OCI-LY1 (cell line): ENCODE results near the gene SPTBN2.

Experiments
- H2AFZ ChIP-seq: fragments of 200-600 bp; sonication (generic), shearing (Covaris generic); 2 replicates; pipeline ENCODE4 v1.6.0; 2014; ENCODE audit warnings: antibody characterized with exemption, mild to moderate bottlenecking, low read length
- H3F3A ChIP-seq: fragments of 200-600 bp; sonication (generic), shearing (Covaris generic); 2 replicates; pipeline ENCODE4 v1.6.0; 2014; ENCODE audit warnings: mild to moderate bottlenecking, antibody characterized with exemption, low read length, moderate library complexity; ENCODE audit not compliant: insufficient read depth
- H3K27ac ChIP-seq: fragments of 200-600 bp; sonication (generic); 2 replicates; pipeline ENCODE4 v1.5.1; 2014; ENCODE audit warnings: low read length, mixed run types, mild to moderate bottlenecking, low read depth; ENCODE audit not compliant: poor library complexity, severe bottlenecking
- H3K27me3 ChIP-seq: fragments of 200-600 bp; sonication (generic); 2 replicates; pipeline ENCODE4 v1.6.0; 2014; ENCODE audit warnings: antibody characterized with exemption, mild to moderate bottlenecking, low read length, moderate library complexity; ENCODE audit not compliant: insufficient read depth
- H3K36me3 ChIP-seq: fragments of 200-600 bp; sonication (generic); 2 replicates; pipeline ENCODE4 v1.6.1; 2014; ENCODE audit warnings: mild to moderate bottlenecking, antibody characterized with exemption, low read length, moderate library complexity, mixed read lengths; ENCODE audit not compliant: insufficient read depth
- H3K4me1 ChIP-seq: fragments of 200-600 bp; sonication (generic); 2 replicates; pipeline ENCODE4 v1.5.1; 2014; ENCODE audit warnings: mild to moderate bottlenecking, low read length, moderate library complexity; ENCODE audit not compliant: insufficient read depth, severe bottlenecking
- H3K4me2 ChIP-seq: fragments of 200-600 bp; sonication (generic), shearing (Covaris generic); 2 replicates; pipeline ENCODE4 v1.6.1; 2014; ENCODE audit warnings: low read length
- H3K4me3 ChIP-seq: fragments of 200-600 bp; sonication (generic); 2 replicates; pipeline ENCODE4 v1.5.1; 2014; ENCODE audit warnings: low read length, low read depth, mild to moderate bottlenecking, mixed read lengths; ENCODE audit not compliant: poor library complexity, severe bottlenecking
- H3K79me2 ChIP-seq: fragments of 200-600 bp; shearing (Covaris generic); 2 replicates; pipeline ENCODE4 v1.6.1; 2016; ENCODE audit warnings: mixed run types, low read length, mixed read lengths; ENCODE audit not compliant: insufficient read depth
- H3K9ac ChIP-seq: fragments of 200-600 bp; sonication (generic), shearing (Covaris generic); 2 replicates; pipeline ENCODE4 v1.6.1; 2014; ENCODE audit warnings: mild to moderate bottlenecking, low read length, mixed read lengths
- H3K9me2 ChIP-seq: fragments of 200-600 bp; sonication (generic), shearing (Covaris generic); 2 replicates; pipeline ENCODE4 v1.6.1; 2014; ENCODE audit warnings: low read depth, mild to moderate bottlenecking, low read length, mixed read lengths
- H3K9me3 ChIP-seq: fragments of 200-600 bp; shearing (Covaris generic); 2 replicates; pipeline ENCODE4 v1.6.1; 2014; ENCODE audit warnings: low read length, mixed read lengths
- H4K20me1 ChIP-seq: fragments of 200-600 bp; sonication (generic), shearing (Covaris generic); 2 replicates; pipeline ENCODE4 v1.6.0; 2016; ENCODE audit warnings: mild to moderate bottlenecking, low read length; ENCODE audit not compliant: insufficient read depth
- CTCF ChIP-seq: fragments of 200-600 bp; sonication (generic), shearing (Covaris generic); IDR thresholded peaks from 2 replicates; pipeline ENCODE4 v1.5.1; 2017; ENCODE audit warnings: mild to moderate bottlenecking, antibody characterized with exemption, low read length, moderate library complexity, mixed read lengths
- EZH2 ChIP-seq: fragments of 200-600 bp; sonication (generic), shearing (Covaris generic); IDR thresholded peaks from 2 replicates; pipeline ENCODE4 v1.8.0; 2017; ENCODE audit warnings: borderline replicate concordance, mixed run types, mild to moderate bottlenecking, antibody characterized with exemption, low read length, moderate library complexity, mixed read lengths

The SPTBN2 gene

GRCh38 chr11:66745356-66746235, 16.6 kb upstream of the SPTBN2 start:
- Histone ChIP-seq H4K20me1 (no peaks in the 10 kb centered on the region), H3K27me3 (no peaks in the 10 kb centered on the region), H3K4me1 (peaks cover 27% of the 10 kb centered on the region), H3K4me2 (peak overlapping the region; percentile 59), H3K9me2 (no peaks in the 10 kb centered on the region), H3K9me3 (peaks cover 7% of the 10 kb centered on the region; the same call in 1 of the 2 replicates), H3F3A (no peaks in the 10 kb centered on the region), H2AFZ (no peak overlapping the region), H3K79me2 (0 out of 2 replicates have a peak, but pooled peaks cover 9% of the 10 kb centered on the region), H3K4me3 (peak overlapping the region; percentile 74), H3K27ac (peak overlapping the region; percentile 58), H3K36me3 (no peaks in the 10 kb centered on the region; the same call in 1 of the 2 replicates), H3K9ac (peak overlapping the region; percentile 72)
- no peak for TF ChIP-seq CTCF
- no peak for TF ChIP-seq EZH2

DNA sequence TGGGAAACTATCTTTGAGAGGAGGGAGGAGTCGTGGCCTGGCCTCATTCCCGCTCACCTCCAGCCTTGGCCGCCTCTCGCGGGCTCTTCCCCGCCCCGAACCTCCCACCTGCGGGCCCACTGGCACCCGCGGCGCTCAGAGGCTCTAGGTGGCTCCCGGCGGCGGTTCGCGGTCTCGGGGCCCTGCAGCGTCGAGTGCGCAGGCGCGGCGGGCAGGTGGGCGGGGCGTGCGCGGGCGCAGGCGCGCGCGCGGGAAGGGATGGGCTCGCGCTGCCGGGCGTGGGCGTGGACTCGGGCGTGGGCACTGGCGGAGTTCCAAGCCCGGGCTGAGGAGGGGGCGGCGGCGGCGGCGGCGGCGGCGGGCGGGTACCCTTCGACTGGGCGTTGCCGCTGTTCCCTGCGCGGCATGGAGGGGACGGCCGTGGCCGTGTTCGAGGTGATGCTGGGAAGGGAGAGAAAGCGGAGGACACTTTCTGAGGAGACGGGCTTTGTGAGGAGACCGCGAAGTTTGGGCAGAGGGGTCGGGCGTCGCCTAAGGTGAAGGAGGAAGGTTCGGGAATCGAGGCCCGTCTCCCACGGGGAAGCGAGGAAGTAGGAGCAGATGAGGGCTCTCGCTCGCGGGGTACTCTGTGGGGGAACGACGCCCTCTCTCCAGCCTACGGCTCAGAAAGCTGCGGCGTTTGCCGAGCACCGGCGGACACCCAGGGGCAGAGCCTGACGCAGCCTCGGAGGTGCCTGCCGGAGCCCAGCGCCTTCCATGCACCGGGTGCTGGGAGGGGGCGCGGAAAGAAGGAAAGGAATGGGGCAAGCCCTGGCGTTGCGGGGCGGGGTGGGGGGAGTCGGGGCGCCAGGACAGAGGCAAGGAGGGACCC, 15.7 kb upstream of the SPTBN2 start:
- H4K20me1 ChIP-seq: no peaks in the 10 kb centered on the region
- H3K4me3 ChIP-seq: peak overlapping the region; percentile 74
- H3K9me3 ChIP-seq: peaks cover 7% of the 10 kb centered on the region; the same call in 1 of the 2 replicates
- TF ChIP-seq EZH2 (no peak), CTCF (no peak)
- H3K4me2 ChIP-seq: peak overlapping the region; percentile 60
- H2AFZ ChIP-seq: no peak overlapping the region
- H3K27ac ChIP-seq: peak overlapping the region; percentile 58
- H3K36me3 ChIP-seq: no peaks in the 10 kb centered on the region; the same call in 1 of the 2 replicates
- peak overlapping the region; percentile 73 for H3K9ac ChIP-seq
- H3K27me3 ChIP-seq: no peaks in the 10 kb centered on the region
- H3K9me2 ChIP-seq: no peaks in the 10 kb centered on the region
- H3K79me2 ChIP-seq: 0 out of 2 replicates have a peak, but pooled peaks cover 6% of the 10 kb centered on the region
- H3K4me1 ChIP-seq: peaks cover 27% of the 10 kb centered on the region
- no peaks in the 10 kb centered on the region for H3F3A ChIP-seq

DNA sequence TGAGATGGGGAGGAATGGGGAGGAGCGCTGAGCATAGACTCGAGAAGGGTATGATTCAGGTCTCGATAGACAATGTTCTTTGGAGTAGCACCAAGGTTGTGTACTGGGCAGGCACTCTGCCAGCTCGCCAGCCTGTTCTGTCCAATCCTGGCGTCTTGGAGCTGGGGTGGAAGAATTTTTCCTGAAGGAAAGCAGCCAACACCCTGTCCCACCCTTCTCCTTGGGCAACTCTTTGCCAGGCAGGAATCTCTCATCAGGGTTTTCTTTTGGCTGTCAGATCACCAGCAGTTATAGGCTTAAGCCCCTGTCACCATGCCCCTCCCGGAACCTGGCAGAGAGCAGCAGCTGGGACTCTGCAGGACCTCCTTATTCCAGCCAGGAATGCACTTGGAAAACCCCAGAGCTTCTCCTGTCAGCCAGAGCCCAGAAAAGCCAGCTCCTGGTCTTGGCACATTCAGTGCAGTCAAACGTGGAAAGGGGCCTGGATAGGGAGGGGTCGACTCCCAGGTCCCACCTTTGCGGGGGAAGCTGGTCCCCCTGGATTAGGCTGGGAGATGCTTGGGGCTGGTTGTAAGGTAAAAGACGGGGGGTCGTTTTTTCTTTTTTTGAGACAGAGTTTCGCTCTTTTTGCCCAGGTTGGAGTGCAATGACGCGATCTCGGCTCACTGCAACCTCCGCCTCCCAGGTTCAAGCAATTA, 14.4 kb upstream of the SPTBN2 start:
- Histone ChIP-seq H3K4me1 (peaks cover 19% of the 10 kb centered on the region), H3K27me3 (no peaks in the 10 kb centered on the region), H2AFZ (no peak overlapping the region), H3K9me3 (peaks cover 7% of the 10 kb centered on the region; the same call in 1 of the 2 replicates), H3K36me3 (no peaks in the 10 kb centered on the region; the same call in 1 of the 2 replicates), H3K79me2 (0 out of 2 replicates have a peak, but pooled peaks cover 5% of the 10 kb centered on the region), H3K9ac (no peak overlapping the region; the same call in 1 of the 2 replicates), H3K4me3 (peak overlapping the region; percentile 74), H4K20me1 (no peaks in the 10 kb centered on the region), H3F3A (no peaks in the 10 kb centered on the region), H3K9me2 (no peaks in the 10 kb centered on the region), H3K27ac (no peak overlapping the region), H3K4me2 (peak overlapping the region; percentile 60)
- TF ChIP-seq EZH2 (no peak), CTCF (no peak)
